Neuronal stem cell (in vitro differentiated cells): ENCODE data around the gene SLC6A6.
A peak's percentile ranks its signal among the peaks of the same experiment; 100 is the strongest.

Experiments used
- DNase-seq: peaks from one replicate; pipeline ENCODE4 v3.0.0-alpha.2; 2013; ENCODE audit warnings: low spot score
- H2AFZ ChIP-seq: one replicate; pipeline ENCODE4 v1.6.1; 2013; ENCODE audit warnings: mild to moderate bottlenecking, low read length, inconsistent platforms
- H2AK5ac ChIP-seq: 2 replicates; pipeline ENCODE4 v1.6.1; 2013; ENCODE audit warnings: low read depth, mild to moderate bottlenecking, inconsistent platforms, low read length, moderate library complexity, mixed read lengths
- H2BK120ac ChIP-seq: 2 replicates; pipeline ENCODE4 v1.6.1; 2013; ENCODE audit warnings: low read depth, mild to moderate bottlenecking, inconsistent platforms, low read length, moderate library complexity, mixed read lengths
- H2BK12ac ChIP-seq: one replicate; pipeline ENCODE4 v1.6.1; 2013; ENCODE audit warnings: low read length, inconsistent platforms
- H2BK15ac ChIP-seq: 2 replicates; pipeline ENCODE4 v1.6.1; 2013; ENCODE audit warnings: mild to moderate bottlenecking, low read length, inconsistent platforms, mixed read lengths
- H2BK5ac ChIP-seq: one replicate; pipeline ENCODE4 v1.6.1; 2013; ENCODE audit warnings: inconsistent platforms, mild to moderate bottlenecking, low read length, moderate library complexity
- H3K14ac ChIP-seq: one replicate; pipeline ENCODE4 v1.6.1; 2013; ENCODE audit warnings: low read length, inconsistent platforms
- H3K18ac ChIP-seq: 2 replicates; pipeline ENCODE4 v1.6.1; 2013; ENCODE audit warnings: low read length, inconsistent platforms
- H3K23ac ChIP-seq: 2 replicates; pipeline ENCODE4 v1.6.1; 2013; ENCODE audit warnings: low read depth, mild to moderate bottlenecking, mixed read lengths, low read length, inconsistent platforms; ENCODE audit not compliant: poor library complexity
- H3K27ac ChIP-seq: replicated peaks from 3 replicates; pipeline ENCODE4 v1.5.1; 2013; ENCODE audit warnings: low read length, inconsistent platforms
- H3K27me3 ChIP-seq, 3 experiments: 2 replicates each; pipeline ENCODE4 v1.6.1; 2013; ENCODE audit warnings: low read length in 3 of 3, mild to moderate bottlenecking in 2 of 3, inconsistent platforms in 1 of 3, low read depth in 1 of 3, mixed read lengths in 1 of 3, moderate library complexity in 1 of 3; ENCODE audit not compliant: control insufficient read depth in 3 of 3, insufficient read depth in 3 of 3
- H3K36me3 ChIP-seq, 2 donors: replicated peaks in 1 of 2; 2 replicates each; pipeline ENCODE4 v1.6.1; 2013; ENCODE audit warnings: low read length in 2 of 2; ENCODE audit not compliant: control insufficient read depth in 2 of 2, insufficient read depth in 2 of 2
- H3K4ac ChIP-seq: 2 replicates; pipeline ENCODE4 v1.6.1; 2013; ENCODE audit warnings: inconsistent platforms, mild to moderate bottlenecking, low read length, moderate library complexity
- H3K4me1 ChIP-seq, 2 donors: 1 replicate in 1 of 2; 2 replicates in 1 of 2; pipeline ENCODE4 v1.6.1; 2013; ENCODE audit warnings: low read length in 2 of 2, low read depth in 1 of 2; ENCODE audit not compliant: control insufficient read depth in 2 of 2, insufficient read depth in 1 of 2
- H3K4me2 ChIP-seq: one replicate; pipeline ENCODE4 v1.6.1; 2013; ENCODE audit warnings: mild to moderate bottlenecking, low read length, inconsistent platforms; ENCODE audit not compliant: insufficient read depth, poor library complexity, severe bottlenecking
- H3K4me3 ChIP-seq, 2 donors: 2 replicates each; pipeline ENCODE4 v1.5.1; 2013; ENCODE audit warnings: low read length in 2 of 2, mild to moderate bottlenecking in 2 of 2, inconsistent platforms in 1 of 2, moderate library complexity in 1 of 2
- H3K79me1 ChIP-seq: one replicate; pipeline ENCODE4 v1.6.1; 2013; ENCODE audit warnings: low read depth, mild to moderate bottlenecking, inconsistent platforms, low read length, moderate library complexity
- H3K9ac ChIP-seq: one replicate; pipeline ENCODE4 v1.6.1; 2013; ENCODE audit warnings: mild to moderate bottlenecking, low read depth, low read length, inconsistent platforms; ENCODE audit not compliant: poor library complexity
- H3K9me3 ChIP-seq, 2 donors: replicated peaks in 1 of 2; 2 replicates each; pipeline versions ENCODE3 to v1.6.1; 2013; ENCODE audit warnings: low read length in 2 of 2, mild to moderate bottlenecking in 2 of 2, inconsistent platforms in 1 of 2, low read depth in 1 of 2, mixed read lengths in 1 of 2, moderate library complexity in 1 of 2; ENCODE audit not compliant: control insufficient read depth in 2 of 2, insufficient read depth in 1 of 2
- H4K8ac ChIP-seq: one replicate; pipeline ENCODE4 v1.6.1; 2013; ENCODE audit warnings: low read depth, mild to moderate bottlenecking, inconsistent platforms, low read length, moderate library complexity
- H4K91ac ChIP-seq: one replicate; pipeline ENCODE4 v1.6.1; 2013; ENCODE audit warnings: low read length, low read depth, mild to moderate bottlenecking, inconsistent platforms; ENCODE audit not compliant: poor library complexity
- WGBS, 2 donors: extraction: QIAGEN DNeasy Blood & Tissue Kit; methylation state at CpG; one replicate each; pipeline ENCODE4 v1.1.7; 2013; ENCODE audit warnings: missing lambda C conversion rate in 2 of 2, mixed read lengths in 1 of 2; ENCODE audit not compliant: insufficient read length in 2 of 2, insufficient replicate concordance in 1 of 2; ENCODE audit errors: extremely low coverage in 2 of 2; 5-methylcytosine and 5-hydroxymethylcytosine counted together

SLC6A6 gene

GRCh38 chr3:14448756-14449727 lies 46.6 kb downstream of the SLC6A6 start:
- H3K4me1 ChIP-seq, result peaks cover 0 to 13% of the 10 kb centered on the region in 2 donors
- H3K23ac ChIP-seq, result peak overlapping the region; percentile 27
- H3K27ac ChIP-seq, result no peak overlapping the region
- H2BK12ac ChIP-seq, result no peak overlapping the region
- H2AK5ac ChIP-seq, result no peak overlapping the region
- no peak overlapping the region for H3K18ac ChIP-seq
- no peak overlapping the region for H3K14ac ChIP-seq
- no peak overlapping the region for H3K4me2 ChIP-seq
- H4K91ac ChIP-seq, result no peak overlapping the region
- WGBS, 2 donors, result no CpG with 5 or more reads among the region's 15 CpGs
- peaks cover 6 to 9% of the 10 kb centered on the region in 2 donors for H3K9me3 ChIP-seq
- no peak overlapping the region for H3K9ac ChIP-seq
- no peak for DNase-seq
- no peak overlapping the region for H2BK15ac ChIP-seq
- no peak overlapping the region for H3K4ac ChIP-seq
- H3K27me3 ChIP-seq, result no peaks in the 10 kb centered on the region
- H2BK120ac ChIP-seq, result no peak overlapping the region
- peaks cover 2% of the 10 kb centered on the region for H3K79me1 ChIP-seq
- H3K36me3 ChIP-seq, result peaks cover 34 to 50% of the 10 kb centered on the region in 2 donors
- H3K4me3 ChIP-seq, result no peak overlapping the region
- H4K8ac ChIP-seq, result no peak overlapping the region
- H2BK5ac ChIP-seq, result no peak overlapping the region
- no peak overlapping the region for H2AFZ ChIP-seq

- Histone ChIP-seq H2BK5ac (no peak overlapping the region), H2BK120ac (no peak overlapping the region), H3K27me3 (no peaks in the 10 kb centered on the region), H3K9ac (no peak overlapping the region), H4K91ac (no peak overlapping the region), H3K18ac (no peak overlapping the region), H3K23ac (no peak overlapping the region), H2BK15ac (no peak overlapping the region), H3K4me2 (no peak overlapping the region), H2BK12ac (no peak overlapping the region), H3K9me3 (peaks cover 6 to 9% of the 10 kb centered on the region in 2 donors), H3K79me1 (no peaks in the 10 kb centered on the region), H3K4ac (no peak overlapping the region), H3K27ac (no peak overlapping the region), H3K4me3 (peak overlapping the region in 1 of 2 donors; percentile 2), H2AFZ (no peak overlapping the region), H3K4me1 (peaks cover 0 to 13% of the 10 kb centered on the region in 2 donors), H2AK5ac (no peak overlapping the region), H3K36me3 (peaks cover 34 to 55% of the 10 kb centered on the region in 2 donors), H3K14ac (no peak overlapping the region), H4K8ac (no peak overlapping the region)
- WGBS, 2 donors, result no CpG with 5 or more reads among the region's 3 CpGs
- DNase-seq, result no peak
Observed at GRCh38 chr3:14450506-14450905, 48.1 kb downstream of the SLC6A6 start.

DNA sequence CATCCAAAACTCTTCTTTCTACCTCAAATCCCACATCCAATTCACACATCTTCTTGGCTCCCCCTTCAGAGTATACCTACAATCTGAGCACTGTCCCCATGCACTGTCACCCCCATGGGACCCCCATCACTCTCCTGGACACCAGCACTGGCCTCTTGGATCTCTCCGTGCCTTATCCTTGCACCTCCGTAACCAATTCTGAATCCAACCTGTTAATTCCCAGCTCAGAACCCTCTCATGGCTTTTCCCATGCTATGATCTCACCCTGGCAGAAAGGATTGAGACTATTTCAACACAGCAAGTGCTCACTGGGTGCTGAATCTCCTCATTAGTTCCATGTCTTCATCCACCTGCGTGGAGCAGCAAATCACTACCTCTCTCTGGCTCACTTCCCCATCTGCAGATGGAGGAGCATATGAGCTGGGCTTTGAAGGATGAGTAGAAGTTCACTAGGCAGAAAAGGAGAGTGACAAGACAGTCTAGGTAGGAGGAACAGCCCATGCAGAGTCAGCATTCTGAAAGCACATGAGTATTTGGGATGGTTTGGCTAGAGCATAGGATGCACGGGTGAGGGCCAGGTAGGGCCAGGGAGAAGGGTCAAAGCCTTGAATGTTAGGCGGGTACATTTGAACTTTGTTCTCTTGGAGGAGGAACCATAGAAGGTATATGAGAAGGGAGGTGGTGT lies 48.7 kb downstream of the SLC6A6 start:
- H3K18ac ChIP-seq, result no peak overlapping the region
- H3K79me1 ChIP-seq, result no peaks in the 10 kb centered on the region
- no peak overlapping the region for H2AFZ ChIP-seq
- H4K91ac ChIP-seq, result no peak overlapping the region
- H3K36me3 ChIP-seq, result peaks cover 30 to 50% of the 10 kb centered on the region in 2 donors
- H3K4me1 ChIP-seq, result peaks cover 0 to 13% of the 10 kb centered on the region in 2 donors
- H3K4ac ChIP-seq, result no peak overlapping the region
- no peak overlapping the region for H2BK12ac ChIP-seq
- no peak overlapping the region for H2BK15ac ChIP-seq
- no peak overlapping the region for H2BK120ac ChIP-seq
- no peak overlapping the region for H2AK5ac ChIP-seq
- no peak overlapping the region for H3K4me3 ChIP-seq
- no peak overlapping the region for H2BK5ac ChIP-seq
- no peak overlapping the region for H3K4me2 ChIP-seq
- no peak overlapping the region for H3K14ac ChIP-seq
- H3K23ac ChIP-seq, result no peak overlapping the region
- H4K8ac ChIP-seq, result no peak overlapping the region
- peaks cover 6 to 9% of the 10 kb centered on the region in 2 donors for H3K9me3 ChIP-seq
- H3K27me3 ChIP-seq, result no peaks in the 10 kb centered on the region
- DNase-seq, result no peak
- H3K9ac ChIP-seq, result no peak overlapping the region
- H3K27ac ChIP-seq, result no peak overlapping the region
- WGBS, 2 donors, result no CpG with 5 or more reads among the region's 5 CpGs
